ENCODE measurements around the gene EIF5A2.

Gene EIF5A2

GRCh38 chr3:170869645-170870593, 38.5 kb downstream of the EIF5A2 start, which contains the start of gene RPL22L1:
Gene RPL22L1, minus strand, starts transcription at chr3:170870195. Its CDS starts 28 bp downstream, at chr3:170870167.
- DNase-seq (ENCODE audit: low read depth) = peak; percentile 98
- TF ChIP-seq, protein P1, sequence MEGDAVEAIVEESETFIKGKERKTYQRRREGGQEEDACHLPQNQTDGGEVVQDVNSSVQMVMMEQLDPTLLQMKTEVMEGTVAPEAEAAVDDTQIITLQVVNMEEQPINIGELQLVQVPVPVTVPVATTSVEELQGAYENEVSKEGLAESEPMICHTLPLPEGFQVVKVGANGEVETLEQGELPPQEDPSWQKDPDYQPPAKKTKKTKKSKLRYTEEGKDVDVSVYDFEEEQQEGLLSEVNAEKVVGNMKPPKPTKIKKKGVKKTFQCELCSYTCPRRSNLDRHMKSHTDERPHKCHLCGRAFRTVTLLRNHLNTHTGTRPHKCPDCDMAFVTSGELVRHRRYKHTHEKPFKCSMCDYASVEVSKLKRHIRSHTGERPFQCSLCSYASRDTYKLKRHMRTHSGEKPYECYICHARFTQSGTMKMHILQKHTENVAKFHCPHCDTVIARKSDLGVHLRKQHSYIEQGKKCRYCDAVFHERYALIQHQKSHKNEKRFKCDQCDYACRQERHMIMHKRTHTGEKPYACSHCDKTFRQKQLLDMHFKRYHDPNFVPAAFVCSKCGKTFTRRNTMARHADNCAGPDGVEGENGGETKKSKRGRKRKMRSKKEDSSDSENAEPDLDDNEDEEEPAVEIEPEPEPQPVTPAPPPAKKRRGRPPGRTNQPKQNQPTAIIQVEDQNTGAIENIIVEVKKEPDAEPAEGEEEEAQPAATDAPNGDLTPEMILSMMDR (IDR thresholded peaks at IDR 0.05; ENCODE audit: low read depth, low read length) = no peak
- TF ChIP-seq MYC (IDR thresholded peaks at IDR 0.05; ENCODE audit: low read depth, low read length) (peak; percentile 96), MAX (IDR thresholded peaks at IDR 0.05; ENCODE audit: low read depth, low read length) (peak; percentile 87), POLR2A (IDR thresholded peaks at IDR 0.05; ENCODE audit: extremely low read depth, insufficient read length) (peak; percentile 98)
- peak within 1 kb of the TSS; percentile 99 for H3K4me3 ChIP-seq (ENCODE audit: low read depth, low read length)

- TF ChIP-seq MYC (IDR thresholded peaks at IDR 0.05; ENCODE audit: low read depth, low read length) = no peak
- TF ChIP-seq MAX (IDR thresholded peaks at IDR 0.05; ENCODE audit: low read depth, low read length) = no peak
- TF ChIP-seq POLR2A (IDR thresholded peaks at IDR 0.05; ENCODE audit: extremely low read depth, insufficient read length) = no peak
- TF ChIP-seq, protein P1 (IDR thresholded peaks at IDR 0.05; ENCODE audit: low read depth, low read length) = no peak
- H3K4me3 ChIP-seq (ENCODE audit: low read depth, low read length) = peak overlapping the region; percentile 99
- peak; percentile 25 for DNase-seq (ENCODE audit: low read depth)
Measured at GRCh38 chr3:170869239-170869590, 39.2 kb downstream of the EIF5A2 start.

DNA sequence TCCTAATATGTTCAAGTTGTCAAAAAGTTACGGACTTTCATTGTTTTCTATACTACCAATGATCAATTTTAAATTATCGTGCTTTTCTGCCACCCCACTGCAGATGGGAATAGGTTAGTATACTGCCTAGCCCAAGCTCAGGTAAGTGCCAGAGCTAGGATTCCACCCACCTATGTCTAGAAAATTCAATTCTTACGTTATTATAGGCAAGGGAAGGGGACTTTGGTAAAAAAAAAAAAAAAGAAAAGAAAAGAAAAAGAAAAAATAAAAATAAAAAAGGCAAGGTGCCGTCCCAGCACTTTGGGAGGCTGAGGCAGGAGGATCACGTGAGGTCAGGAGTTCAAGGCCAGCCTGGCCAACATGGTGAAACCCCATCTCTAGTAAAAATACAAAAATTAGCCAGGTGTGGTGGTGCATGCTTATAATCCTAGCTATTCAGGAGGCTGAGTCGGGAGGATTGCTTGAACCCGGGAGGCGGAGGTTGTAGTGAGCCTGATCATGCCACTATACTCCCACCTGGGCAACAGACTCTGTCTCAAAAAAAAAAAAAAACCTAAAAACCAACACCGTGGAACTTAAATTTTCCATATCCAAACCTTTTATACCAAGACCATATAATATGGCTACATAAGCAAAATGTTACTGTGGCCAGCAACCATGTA, 39.7 kb downstream of the EIF5A2 start:
- no peak for DNase-seq (ENCODE audit: low read depth)
- H3K4me3 ChIP-seq (ENCODE audit: low read depth, low read length) = peak overlapping the region; percentile 99
- TF ChIP-seq MYC (IDR thresholded peaks at IDR 0.05; ENCODE audit: low read depth, low read length) (no peak), MAX (IDR thresholded peaks at IDR 0.05; ENCODE audit: low read depth, low read length) (no peak), POLR2A (IDR thresholded peaks at IDR 0.05; ENCODE audit: extremely low read depth, insufficient read length) (no peak)
- TF ChIP-seq, protein P1 (IDR thresholded peaks at IDR 0.05; ENCODE audit: low read depth, low read length) = no peak

GRCh38 chr3:170867143-170867937, 41.1 kb downstream of the EIF5A2 start:
- TF ChIP-seq MYC (IDR thresholded peaks at IDR 0.05; ENCODE audit: low read depth, low read length) = no peak
- no peak for TF ChIP-seq MAX (IDR thresholded peaks at IDR 0.05; ENCODE audit: low read depth, low read length)
- TF ChIP-seq, protein P1 (IDR thresholded peaks at IDR 0.05; ENCODE audit: low read depth, low read length) = no peak
- TF ChIP-seq POLR2A (IDR thresholded peaks at IDR 0.05; ENCODE audit: extremely low read depth, insufficient read length) = no peak
- peak; percentile 73 for DNase-seq (ENCODE audit: low read depth)
- peak overlapping the region; percentile 99 for H3K4me3 ChIP-seq (ENCODE audit: low read depth, low read length)

DNA sequence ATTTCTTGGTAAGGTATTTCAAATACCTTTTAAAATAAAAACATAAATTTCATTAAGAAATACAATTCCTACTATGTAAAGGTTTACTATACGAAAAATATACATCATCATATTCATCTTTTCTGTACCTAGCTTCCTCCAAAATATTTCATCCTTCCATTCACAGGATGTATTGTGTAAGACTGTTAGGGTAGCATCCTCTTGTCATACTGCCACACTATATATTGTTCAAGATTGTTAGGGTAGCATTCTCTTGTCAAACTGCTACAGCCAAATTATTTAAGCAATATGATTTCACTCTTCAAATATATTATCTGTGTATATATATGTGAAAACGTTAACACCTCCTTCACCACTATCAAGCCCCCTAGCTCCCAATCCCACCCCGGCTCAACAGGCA, 41.9 kb downstream of the EIF5A2 start:
- TF ChIP-seq MAX (IDR thresholded peaks at IDR 0.05; ENCODE audit: low read depth, low read length) (no peak), MYC (IDR thresholded peaks at IDR 0.05; ENCODE audit: low read depth, low read length) (no peak), POLR2A (IDR thresholded peaks at IDR 0.05; ENCODE audit: extremely low read depth, insufficient read length) (no peak)
- TF ChIP-seq, protein P1 (IDR thresholded peaks at IDR 0.05; ENCODE audit: low read depth, low read length) = no peak
- H3K4me3 ChIP-seq (ENCODE audit: low read depth, low read length) = peak overlapping the region; percentile 99
- no peak for DNase-seq (ENCODE audit: low read depth)
